ENCODE results near the gene SYPL2. TPM values are rescaled to one million over a fixed set of nuclear protein-coding genes. Genes with fewer than 3 reads are reported as not detected.
A peak's percentile ranks its signal among the peaks of the same experiment; 100 is the strongest.

The SYPL2 gene
- total RNA-seq, 1 experiment from 2014 or later, result not detected

DNA sequence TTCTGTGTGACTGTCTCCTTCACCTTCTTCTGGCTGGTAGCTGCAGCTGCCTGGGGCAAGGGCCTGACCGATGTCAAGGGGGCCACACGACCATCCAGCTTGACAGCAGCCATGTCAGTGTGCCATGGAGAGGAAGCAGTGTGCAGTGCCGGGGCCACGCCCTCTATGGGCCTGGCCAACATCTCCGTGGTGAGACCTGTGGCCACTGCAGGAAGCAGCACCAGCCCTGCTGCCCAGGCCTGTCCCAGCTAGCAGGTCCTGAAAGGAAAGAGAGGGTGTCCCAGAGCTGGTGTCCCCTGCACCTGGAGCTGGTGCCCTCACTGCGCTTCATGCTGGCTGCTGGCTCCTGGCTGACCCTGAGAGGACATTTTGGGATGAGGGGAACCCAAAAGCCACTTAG lies 11.5 kb downstream of the SYPL2 start:
- DNase-seq, result peak; percentile 5
- no peaks in the 10 kb centered on the region for H3F3A ChIP-seq (ENCODE audit: low read length, unreplicated experiment)
- no TSS peak for BruUV-seq (replicated peaks)
- H3K79me2 ChIP-seq (ENCODE audit: low read length), result no peaks in the 10 kb centered on the region
- H2AFZ ChIP-seq (ENCODE audit: low read length), result no peak overlapping the region
- ATAC-seq, result 0 out of 2 replicates have a peak, but pooled peaks have one; percentile 33
- no peak overlapping the region for H3K4me2 ChIP-seq (ENCODE audit: low read length)
- H3K27ac ChIP-seq (ENCODE audit: low read length), result no peak overlapping the region
- H3K9me3 ChIP-seq (ENCODE audit: low read length), result no peaks in the 10 kb centered on the region
- no peaks in the 10 kb centered on the region for H3K9me2 ChIP-seq (replicated peaks; ENCODE audit: low read length)
- CTCF ChIA-PET, result no interaction called here
- intact Hi-C loops (cut with micrococcal nuclease), result no loop called here
- H3K36me3 ChIP-seq (ENCODE audit: low read depth, low read length), result no peaks in the 10 kb centered on the region
- H3K4me1 ChIP-seq (ENCODE audit: insufficient read depth, low read length), result 0 out of 2 replicates have a peak, but pooled peaks cover under 1% of the 10 kb centered on the region
- TF ChIP-seq CTCF (conservative IDR thresholded peaks at IDR 0.05; ENCODE audit: low read depth, low read length) (no peak), EZH2 (IDR thresholded peaks at IDR 0.05; ENCODE audit: low read length, unreplicated experiment) (no peak), EZH2phosphoT487 (IDR thresholded peaks at IDR 0.05; ENCODE audit: borderline replicate concordance, low read length) (no peak)
- POLR2A ChIA-PET (ENCODE audit: unreplicated experiment), result no interaction called here
- H4K20me1 ChIP-seq (ENCODE audit: low read length), result no peaks in the 10 kb centered on the region
- H3K9ac ChIP-seq (ENCODE audit: low read length), result no peak overlapping the region
- H3K4me3 ChIP-seq (ENCODE audit: low read length), result no peak overlapping the region
- H3K27me3 ChIP-seq (ENCODE audit: low read length), result peaks cover 50% of the 10 kb centered on the region

- no TSS peak for BruUV-seq (replicated peaks)
- intact Hi-C loops (cut with micrococcal nuclease), result no loop called here
- H3K79me2 ChIP-seq (ENCODE audit: low read length), result no peaks in the 10 kb centered on the region
- peaks cover 7% of the 10 kb centered on the region; the same call in 1 of the 2 replicates for H3K4me1 ChIP-seq (ENCODE audit: insufficient read depth, low read length)
- peaks cover 41% of the 10 kb centered on the region for H3K27me3 ChIP-seq (ENCODE audit: low read length)
- no peak overlapping the region for H3K4me3 ChIP-seq (ENCODE audit: low read length)
- no peaks in the 10 kb centered on the region for H3K36me3 ChIP-seq (ENCODE audit: low read depth, low read length)
- no peak overlapping the region for H2AFZ ChIP-seq (ENCODE audit: low read length)
- no peaks in the 10 kb centered on the region for H3K9me2 ChIP-seq (replicated peaks; ENCODE audit: low read length)
- no peak overlapping the region for H3K4me2 ChIP-seq (ENCODE audit: low read length)
- H4K20me1 ChIP-seq (ENCODE audit: low read length), result no peaks in the 10 kb centered on the region
- no peak for TF ChIP-seq EZH2 (IDR thresholded peaks at IDR 0.05; ENCODE audit: low read length, unreplicated experiment)
- TF ChIP-seq CTCF (conservative IDR thresholded peaks at IDR 0.05; ENCODE audit: low read depth, low read length), result no peak
- TF ChIP-seq EZH2phosphoT487 (IDR thresholded peaks at IDR 0.05; ENCODE audit: borderline replicate concordance, low read length), result no peak
- H3K9me3 ChIP-seq (ENCODE audit: low read length), result no peaks in the 10 kb centered on the region
- ChIA-PET POLR2A (ENCODE audit: unreplicated experiment) (no interaction called here), CTCF (no interaction called here)
- no peak overlapping the region for H3K27ac ChIP-seq (ENCODE audit: low read length)
- ATAC-seq, result no peak
- H3F3A ChIP-seq (ENCODE audit: low read length, unreplicated experiment), result no peaks in the 10 kb centered on the region
- H3K9ac ChIP-seq (ENCODE audit: low read length), result no peak overlapping the region
- peak; percentile 69 for DNase-seq
Observed at GRCh38 chr1:109478806-109479205, 12.5 kb downstream of the SYPL2 start.

DNA sequence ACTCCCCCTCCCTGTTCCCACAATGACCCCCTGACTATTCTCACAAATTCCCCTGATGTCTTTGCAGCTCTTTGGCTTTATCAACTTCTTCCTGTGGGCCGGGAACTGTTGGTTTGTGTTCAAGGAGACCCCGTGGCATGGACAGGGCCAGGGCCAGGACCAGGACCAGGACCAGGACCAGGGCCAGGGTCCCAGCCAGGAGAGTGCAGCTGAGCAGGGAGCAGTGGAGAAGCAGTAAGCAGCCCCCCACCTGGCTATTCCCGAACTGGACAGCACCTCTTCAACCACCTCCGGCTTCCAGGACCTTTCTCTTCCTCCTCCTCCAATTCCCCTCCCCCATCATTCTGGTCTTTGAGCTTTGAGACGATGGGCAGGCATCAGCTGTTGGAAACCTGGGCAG lies 13.0 kb downstream of the SYPL2 start:
- CTCF ChIA-PET, result no interaction called here
- Histone ChIP-seq H3K4me3 (ENCODE audit: low read length) (no peak overlapping the region), H3K4me1 (ENCODE audit: insufficient read depth, low read length) (peaks cover 9% of the 10 kb centered on the region), H3K27me3 (ENCODE audit: low read length) (peaks cover 38% of the 10 kb centered on the region), H3K4me2 (ENCODE audit: low read length) (no peak overlapping the region), H3K9me2 (replicated peaks; ENCODE audit: low read length) (no peaks in the 10 kb centered on the region), H3K79me2 (ENCODE audit: low read length) (peaks cover 2% of the 10 kb centered on the region; the same call in 1 of the 2 replicates), H2AFZ (ENCODE audit: low read length) (no peak overlapping the region), H3K27ac (ENCODE audit: low read length) (no peak overlapping the region), H4K20me1 (ENCODE audit: low read length) (no peaks in the 10 kb centered on the region), H3F3A (ENCODE audit: low read length, unreplicated experiment) (no peaks in the 10 kb centered on the region), H3K9ac (ENCODE audit: low read length) (no peak overlapping the region), H3K36me3 (ENCODE audit: low read depth, low read length) (no peaks in the 10 kb centered on the region), H3K9me3 (ENCODE audit: low read length) (no peaks in the 10 kb centered on the region)
- no peak for ATAC-seq
- BruUV-seq (replicated peaks), result no TSS peak
- intact Hi-C loops (cut with micrococcal nuclease), result no loop called here
- no peak for DNase-seq
- POLR2A ChIA-PET (ENCODE audit: unreplicated experiment), result no interaction called here
- TF ChIP-seq CTCF (conservative IDR thresholded peaks at IDR 0.05; ENCODE audit: low read depth, low read length) (no peak), EZH2 (IDR thresholded peaks at IDR 0.05; ENCODE audit: low read length, unreplicated experiment) (no peak), EZH2phosphoT487 (IDR thresholded peaks at IDR 0.05; ENCODE audit: borderline replicate concordance, low read length) (no peak)

All from PC-3 (cell line).